Endothelial cell of umbilical vein (primary cell): ENCODE results near the gene TMPRSS4. TPM values are rescaled to one million over a fixed set of nuclear protein-coding genes. Genes with fewer than 3 reads are reported as not detected.

Source experiments
- BruUV-seq: library from RNA; stranded (reverse); fragments of 400-500 nt; replicated peaks from 2 replicates; lab custom pipeline; 2021; lab: Mats Ljungman, UMichigan
- CTCF ChIA-PET: fragments of 300-600, 350-600 bp; sonication (Branson Sonifier 250); formaldehyde crosslinking; loops from one replicate; lab custom pipeline; 2021; ENCODE audit warnings: antibody characterized with exemption, inconsistent platforms; lab: Charles Lee
- POLR2A ChIA-PET: fragments of 300-600, 350-600 bp; sonication (Branson Sonifier 250); formaldehyde crosslinking; loops from one replicate; lab custom pipeline; 2021; ENCODE audit warnings: antibody characterized with exemption, inconsistent platforms; lab: Charles Lee
- DNase-seq: peaks from one replicate; pipeline ENCODE4 v3.0.0-alpha.2; 2011; ENCODE audit warnings: low read depth, low spot score
- FAIRE-seq: peaks from 2 replicates; lab custom pipeline; 2011; peaks lifted over from hg19 to GRCh38; lab: Jason Lieb, UNC
- H2AFZ ChIP-seq: 2 replicates; pipeline ENCODE4 v1.6.0; 2012; ENCODE audit warnings: low read depth, low read length, control low read depth, inconsistent platforms
- H3K27ac ChIP-seq: 2 replicates; pipeline ENCODE4 v1.5.1; 2011; ENCODE audit warnings: low read depth, mild to moderate bottlenecking, control low read depth, low read length, moderate library complexity; ENCODE audit not compliant: insufficient read depth
- H3K27me3 ChIP-seq, 2 experiments: 2 replicates each; pipeline versions ENCODE4 v1.6.0 to v1.6.1; 2011; ENCODE audit warnings: low read length in 2 of 2, mixed read lengths in 1 of 2; ENCODE audit not compliant: control insufficient read depth in 2 of 2, insufficient read depth in 2 of 2
- H3K36me3 ChIP-seq, 2 experiments: 2 replicates in 1 of 2; 3 replicates in 1 of 2; pipeline ENCODE4 v1.5.1; 2011; ENCODE audit warnings: low read length in 2 of 2, mild to moderate bottlenecking in 1 of 2, moderate library complexity in 1 of 2; ENCODE audit not compliant: control insufficient read depth in 2 of 2, insufficient read depth in 2 of 2; ENCODE audit errors: extremely low read depth in 1 of 2
- H3K4me1 ChIP-seq: 3 replicates; pipeline ENCODE4 v1.5.1; 2011; ENCODE audit warnings: mild to moderate bottlenecking, low read length; ENCODE audit not compliant: control insufficient read depth, insufficient read depth; ENCODE audit errors: extremely low read depth
- H3K4me2 ChIP-seq: 2 replicates; pipeline ENCODE4 v1.6.1; 2011; ENCODE audit warnings: low read length, control low read depth, mixed read lengths; ENCODE audit not compliant: insufficient read depth
- H3K4me3 ChIP-seq, 3 experiments: fragments of 200-600 bp in 1 of 3; sonication (generic), shearing (Covaris generic) in 1 of 3; replicated peaks in 1 of 3; 2 replicates each; pipeline ENCODE4 v1.5.1; 2011 to 2016; ENCODE audit warnings: control low read depth in 3 of 3, low read length in 3 of 3, mild to moderate bottlenecking in 2 of 3, inconsistent platforms in 1 of 3, low read depth in 1 of 3, moderate library complexity in 1 of 3; ENCODE audit not compliant: insufficient read depth in 1 of 3
- H3K79me2 ChIP-seq: 2 replicates; pipeline ENCODE4 v1.6.0; 2012; ENCODE audit warnings: low read length, inconsistent platforms; ENCODE audit not compliant: control insufficient read depth, insufficient read depth
- H3K9ac ChIP-seq: replicated peaks from 2 replicates; pipeline ENCODE3; 2011; ENCODE audit warnings: low read length, control low read depth; ENCODE audit not compliant: insufficient read depth; ENCODE audit errors: extremely low read depth
- H3K9me1 ChIP-seq: replicated peaks from 3 replicates; pipeline ENCODE4 v1.6.0; 2011; ENCODE audit warnings: mild to moderate bottlenecking, low read length; ENCODE audit not compliant: control insufficient read depth, insufficient read depth; ENCODE audit errors: extremely low read depth
- H3K9me3 ChIP-seq: replicated peaks from 2 replicates; pipeline ENCODE4 v1.5.1; 2012; ENCODE audit warnings: low read length, inconsistent platforms; ENCODE audit not compliant: control insufficient read depth, insufficient read depth
- H4K20me1 ChIP-seq: replicated peaks from 2 replicates; pipeline ENCODE3; 2011; ENCODE audit warnings: mild to moderate bottlenecking, low read length; ENCODE audit not compliant: control insufficient read depth, insufficient read depth; ENCODE audit errors: extremely low read depth
- CTCF ChIP-seq, 2 donors: IDR thresholded peaks; 1 replicate in 1 of 2; 2 replicates in 1 of 2; pipeline ENCODE4 v1.5.1; 2011; ENCODE audit warnings: low read length in 2 of 2, mild to moderate bottlenecking in 2 of 2, moderate library complexity in 2 of 2, control low read depth in 1 of 2, inconsistent platforms in 1 of 2, low read depth in 1 of 2; ENCODE audit not compliant: insufficient read depth in 1 of 2; ENCODE audit errors: extremely low read depth in 1 of 2
- EZH2 ChIP-seq: IDR thresholded peaks from 2 replicates; pipeline ENCODE4 v1.6.1; 2012; ENCODE audit warnings: borderline replicate concordance, low read depth, mild to moderate bottlenecking, moderate library complexity, low read length, inconsistent platforms; ENCODE audit not compliant: severe bottlenecking
- MAX ChIP-seq: IDR thresholded peaks from 2 replicates; pipeline ENCODE4 v1.6.1; 2011; ENCODE audit not compliant: insufficient read depth, insufficient read length
- MYC ChIP-seq: IDR thresholded peaks from one replicate; pipeline ENCODE4 v1.6.1; 2011; ENCODE audit warnings: mild to moderate bottlenecking, low read depth, low read length
- POLR2A ChIP-seq: IDR thresholded peaks from 2 replicates; pipeline ENCODE4 v1.6.1; 2012; ENCODE audit warnings: low read depth, mild to moderate bottlenecking, control low read depth, low read length
- dilution Hi-C: fragments of 300-500 bp; cut with MboI; formaldehyde crosslinking; loops from one replicate; pipeline ENCODE4 v1.15.0; 2019; ENCODE audit warnings: low sequenced_read_pairs; ENCODE audit not compliant: extremely low pct_ligation_motif_present
- intact Hi-C: fragments of 100-400 bp; cut with micrococcal nuclease; formaldehyde crosslinking; loops from one replicate; pipeline ENCODE4 v1.10.0; 2022
- polyA plus RNA-seq, 4 experiments: library from polyadenylated mRNA; depleted of rRNA in 3 of 4; stranded (reverse) in 3 of 4; unstranded in 1 of 4; fragments of >200 nt; gene quantifications; 2 replicates each; pipeline versions ENCODE4 v1.2.1 to v1.2.3, GENCODE V29; 2011 to 2012; ENCODE audit warnings: missing spikeins in 1 of 4
- total RNA-seq: library from RNA; stranded (reverse); gene quantifications from 2 replicates; pipeline ENCODE4 v1.2.3, GENCODE V29; 2021

TMPRSS4 gene
- total and polyA plus RNA-seq, 2 donors (not counting 3 experiments of a cell fraction or from before 2014, with no cell fraction given) = not detected

GRCh38 chr11:118074091-118074685, 2.7 kb upstream of the TMPRSS4 start:
- Histone ChIP-seq H3K9ac (no peak overlapping the region), H3K9me1 (no peaks in the 10 kb centered on the region), H3K27ac (no peak overlapping the region), H3K4me2 (no peak overlapping the region), H3K4me1 (no peaks in the 10 kb centered on the region), H4K20me1 (no peaks in the 10 kb centered on the region), H3K9me3 (no peaks in the 10 kb centered on the region), H2AFZ (no peak overlapping the region), H3K4me3 (no peak overlapping the region), H3K79me2 (no peaks in the 10 kb centered on the region), H3K36me3 (no peaks in the 10 kb centered on the region), H3K27me3 (peaks cover 0 to 1% of the 10 kb centered on the region in 2 experiments)
- dilution Hi-C loops = no loop called here
- no TSS peak for BruUV-seq
- intact Hi-C loops = no loop called here
- ChIA-PET CTCF (interaction anchor here (1.2 kb wide), 1 partner anchor 20 kb away, joined by 4 read pairs; no protein-coding TSS in a partner anchor), POLR2A (no interaction called here)
- DNase-seq (no peak), FAIRE-seq (no peak)
- no peak for TF ChIP-seq EZH2

- Histone ChIP-seq H3K27me3 (peaks cover 0 to 1% of the 10 kb centered on the region in 2 experiments), H4K20me1 (no peaks in the 10 kb centered on the region), H3K9me3 (no peaks in the 10 kb centered on the region), H3K4me3 (no peak overlapping the region), H3K4me2 (no peak overlapping the region), H3K9ac (no peak overlapping the region), H2AFZ (no peak overlapping the region), H3K79me2 (no peaks in the 10 kb centered on the region), H3K27ac (no peak overlapping the region), H3K9me1 (no peaks in the 10 kb centered on the region), H3K36me3 (no peaks in the 10 kb centered on the region), H3K4me1 (no peaks in the 10 kb centered on the region)
- ChIA-PET CTCF (interaction anchor here (1.2 kb wide), 1 partner anchor 21 kb away, joined by 4 read pairs; no protein-coding TSS in a partner anchor), POLR2A (no interaction called here)
- TF ChIP-seq EZH2 (no peak), POLR2A (no peak), CTCF (IDR thresholded peaks at IDR 0.05; ENCODE audit: extremely low read depth in 1 of 2, insufficient read depth in 1 of 2, low read depth in 1 of 2, low read length in 2 of 2) (no peak), MYC (no peak), MAX (no peak)
- dilution Hi-C loops (no loop called here), intact Hi-C loops (no loop called here)
- DNase-seq (no peak), FAIRE-seq (no peak)
- no TSS peak for BruUV-seq
These were observed 2.1 kb upstream of the TMPRSS4 start for GRCh38 chr11:118074785-118075184.
